Measurements from ENCODE around the gene ACYP1. TPM values are rescaled to one million over a fixed set of nuclear protein-coding genes. Genes with fewer than 3 reads are reported as not detected.
"Not testable (repeated sequence)": the region's sequence is repeated elsewhere in the genome, so short reads cannot be mapped to it uniquely, and the experiment has no call there.

ACYP1 gene
- total and polyA plus RNA-seq, 7 donors = 7.1 to 25.9 (median 12.1) TPM

DNA sequence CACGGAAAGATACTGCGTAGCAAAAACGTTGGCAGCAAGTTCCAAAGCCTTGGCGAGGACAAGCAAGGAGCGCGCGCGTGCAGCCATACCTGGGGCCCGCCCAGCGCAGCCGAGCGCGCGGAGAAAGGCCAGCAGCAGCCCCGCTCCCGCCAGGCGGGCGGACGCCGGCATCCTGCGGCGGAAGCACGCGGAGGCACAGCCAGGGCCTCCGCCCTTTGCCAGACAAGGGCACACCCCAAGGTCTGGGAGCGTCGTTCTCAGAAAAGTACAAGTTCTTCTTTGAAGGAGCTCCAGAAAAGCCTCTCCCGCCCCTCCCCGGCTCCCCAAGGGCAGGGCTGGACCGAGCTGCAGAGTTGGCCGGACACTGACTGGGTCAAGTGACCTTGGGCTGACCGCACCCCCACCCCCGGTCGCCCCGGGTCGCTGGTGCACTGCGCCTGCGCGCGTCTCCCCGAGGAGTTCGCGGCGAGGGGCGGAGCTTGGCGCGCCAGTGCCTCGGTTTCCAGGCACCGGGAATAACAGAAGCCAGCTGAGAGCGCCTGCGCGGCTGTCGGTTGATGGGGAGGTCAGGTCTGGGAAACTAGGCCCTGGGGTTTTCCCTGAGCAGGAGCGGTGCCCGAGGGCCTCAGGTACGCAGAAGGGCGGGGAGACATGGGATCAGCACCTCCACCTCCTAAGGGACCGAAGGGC, 5.4 kb upstream of the ACYP1 start, which contains the start of gene ZC2HC1C:
TSS of gene ZC2HC1C (plus strand) at position 521 of the 690 bp plus-strand sequence. CDS start 933 bp downstream, outside the sequence.
- Histone ChIP-seq H3K27ac (peak within 1 kb of the TSS; percentile 93), H3K4me3 (peak within 1 kb of the TSS; percentile 74), H3K4me1 (peaks cover 45% of the 10 kb centered on the region), H3K9me3 (no peaks in the 10 kb centered on the region), H3K36me3 (ENCODE audit: insufficient read depth in 1 of 2, low read depth in 1 of 2) (peaks cover 0 to 11% of the 10 kb centered on the region in 2 donors), H3K27me3 (ENCODE audit: insufficient read depth in 3 of 3, low read length in 2 of 3) (no peaks in the 10 kb centered on the region)
- ATAC-seq (peak; percentile 91 to 94 (median 92)), DNase-seq (peak; percentile 97 to 99)
- TF ChIP-seq, protein P1, sequence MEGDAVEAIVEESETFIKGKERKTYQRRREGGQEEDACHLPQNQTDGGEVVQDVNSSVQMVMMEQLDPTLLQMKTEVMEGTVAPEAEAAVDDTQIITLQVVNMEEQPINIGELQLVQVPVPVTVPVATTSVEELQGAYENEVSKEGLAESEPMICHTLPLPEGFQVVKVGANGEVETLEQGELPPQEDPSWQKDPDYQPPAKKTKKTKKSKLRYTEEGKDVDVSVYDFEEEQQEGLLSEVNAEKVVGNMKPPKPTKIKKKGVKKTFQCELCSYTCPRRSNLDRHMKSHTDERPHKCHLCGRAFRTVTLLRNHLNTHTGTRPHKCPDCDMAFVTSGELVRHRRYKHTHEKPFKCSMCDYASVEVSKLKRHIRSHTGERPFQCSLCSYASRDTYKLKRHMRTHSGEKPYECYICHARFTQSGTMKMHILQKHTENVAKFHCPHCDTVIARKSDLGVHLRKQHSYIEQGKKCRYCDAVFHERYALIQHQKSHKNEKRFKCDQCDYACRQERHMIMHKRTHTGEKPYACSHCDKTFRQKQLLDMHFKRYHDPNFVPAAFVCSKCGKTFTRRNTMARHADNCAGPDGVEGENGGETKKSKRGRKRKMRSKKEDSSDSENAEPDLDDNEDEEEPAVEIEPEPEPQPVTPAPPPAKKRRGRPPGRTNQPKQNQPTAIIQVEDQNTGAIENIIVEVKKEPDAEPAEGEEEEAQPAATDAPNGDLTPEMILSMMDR (IDR thresholded peaks at IDR 0.05) = no peak
- intact Hi-C loops (cut with DNase I) = loop anchor here in 1 of 2 donors (10.0 kb wide), 1 partner anchor 64 kb away; the partner anchor contains the start of gene EIF2B2
- WGBS, 3 donors = 1 to 2% (median 2%) methylated on average over 52 to 58 of the region's 58 CpGs

DNA sequence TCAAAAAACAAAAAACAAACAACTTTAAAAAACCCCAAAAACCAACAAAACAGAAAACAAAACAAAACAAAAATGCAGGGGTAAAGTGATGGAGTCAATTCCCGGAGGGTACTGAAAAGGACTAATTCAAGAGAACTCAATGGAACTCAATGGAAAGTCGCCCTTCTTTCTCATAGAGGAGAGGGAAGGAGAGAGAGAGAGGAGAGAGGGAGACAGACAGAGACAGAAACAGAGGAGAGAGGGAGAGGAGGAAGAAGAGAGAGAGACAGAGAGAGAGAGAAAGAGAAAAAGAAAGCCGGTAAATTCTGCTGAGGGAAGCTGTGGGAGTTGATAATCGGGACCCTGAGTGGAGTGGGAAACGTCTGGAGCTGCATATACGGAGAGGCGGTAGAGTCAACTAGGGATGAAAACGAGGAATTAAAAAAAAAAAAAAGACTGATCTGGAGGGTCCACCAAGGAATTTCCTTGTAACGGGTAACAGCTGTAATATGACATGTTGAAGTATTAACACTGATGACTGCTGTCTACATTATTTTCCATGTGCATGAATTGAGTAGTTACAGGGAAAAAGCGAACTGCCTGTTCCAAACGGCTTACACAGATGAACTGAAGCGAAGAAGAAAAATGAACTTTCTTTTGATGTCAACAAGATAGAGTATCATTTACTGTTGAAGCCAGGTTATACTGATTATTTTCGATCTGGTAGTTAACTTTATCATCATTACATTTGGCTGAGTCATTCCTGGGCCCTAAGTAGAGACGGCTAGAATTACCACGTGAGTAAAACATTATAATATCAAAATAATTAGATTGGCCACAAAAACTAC, 4.7 kb upstream of the ACYP1 start:
- peaks cover 0 to 11% of the 10 kb centered on the region in 2 donors for H3K36me3 ChIP-seq (ENCODE audit: insufficient read depth in 1 of 2, low read depth in 1 of 2)
- 6 to 15% (median 7%) methylated on average over 15 of the region's 15 CpGs for WGBS, 3 donors
- peak overlapping the region; percentile 74 for H3K4me3 ChIP-seq
- DNase-seq = no peak
- H3K4me1 ChIP-seq = peaks cover 49% of the 10 kb centered on the region
- intact Hi-C loops (cut with DNase I) = loop anchor here in 1 of 2 donors (10.0 kb wide), 1 partner anchor 64 kb away; the partner anchor contains the start of gene EIF2B2
- peak overlapping the region; percentile 93 for H3K27ac ChIP-seq
- no peak for ATAC-seq
- no peaks in the 10 kb centered on the region for H3K27me3 ChIP-seq (ENCODE audit: insufficient read depth in 3 of 3, low read length in 2 of 3)
- H3K9me3 ChIP-seq = no peaks in the 10 kb centered on the region
- TF ChIP-seq, protein P1 (IDR thresholded peaks at IDR 0.05) = no peak

DNA sequence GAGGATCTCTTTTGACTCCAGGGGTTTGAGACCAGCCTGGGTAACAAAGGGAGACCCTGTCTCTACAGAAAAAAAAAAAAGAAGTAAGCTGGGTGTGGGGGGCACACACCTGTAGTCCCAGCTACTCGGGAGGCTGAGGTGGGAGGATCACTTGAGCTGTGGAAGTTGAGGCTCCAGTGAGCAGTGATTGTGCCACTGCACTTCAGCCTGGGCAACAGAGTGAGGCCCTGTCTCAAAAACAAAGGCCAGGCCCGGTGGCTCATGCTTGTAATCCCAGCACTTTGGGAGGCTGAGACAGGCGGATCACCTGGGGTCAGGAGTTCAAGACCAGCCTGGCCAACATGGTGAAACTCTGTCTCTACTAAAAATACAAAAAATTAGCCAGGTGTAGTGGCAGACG, 3.9 kb upstream of the ACYP1 start:
- H3K4me3 ChIP-seq = peak overlapping the region; percentile 74
- intact Hi-C loops (cut with DNase I) = loop anchor here (2.0 to 10.0 kb wide), 2 partner anchors 63 to 69 kb away; partner anchors contain the start of gene EIF2B2 (in 1 of the 2)
- peak overlapping the region; percentile 93 for H3K27ac ChIP-seq
- H3K4me1 ChIP-seq = peaks cover 56% of the 10 kb centered on the region
- ATAC-seq; DNase-seq; H3K27me3 ChIP-seq (ENCODE audit: insufficient read depth in 3 of 3, low read length in 2 of 3); H3K9me3 ChIP-seq: not testable (repeated sequence)
- peaks cover 0 to 11% of the 10 kb centered on the region in 2 donors for H3K36me3 ChIP-seq (ENCODE audit: insufficient read depth in 1 of 2, low read depth in 1 of 2)
- WGBS, 3 donors = 70 to 85% (median 71%) methylated on average over 4 of the region's 4 CpGs

DNA sequence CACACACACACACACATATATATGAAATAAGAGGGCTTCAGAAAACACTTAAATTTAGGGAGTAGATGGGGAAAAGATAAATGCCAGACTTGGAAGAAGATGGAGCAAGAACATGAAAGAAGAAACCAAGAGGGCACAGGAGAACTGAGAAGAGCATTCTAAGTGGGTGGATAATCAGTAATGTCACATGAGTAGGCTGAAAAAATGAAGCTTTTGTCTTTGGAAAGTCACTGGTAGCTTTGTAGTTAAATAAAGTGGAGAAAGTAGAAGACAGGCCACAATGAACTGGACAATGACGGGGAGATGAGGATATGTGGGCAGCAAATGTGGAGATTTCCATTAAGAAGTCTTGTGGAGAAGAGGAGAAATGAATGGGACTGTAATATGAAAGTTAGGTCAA, 3.4 kb upstream of the ACYP1 start:
- TF ChIP-seq, protein P1 (IDR thresholded peaks at IDR 0.05) = no peak
- Histone ChIP-seq H3K27me3 (ENCODE audit: insufficient read depth in 3 of 3, low read length in 2 of 3) (no peaks in the 10 kb centered on the region), H3K27ac (peak overlapping the region; percentile 93), H3K4me3 (peak overlapping the region; percentile 74), H3K9me3 (no peaks in the 10 kb centered on the region), H3K36me3 (ENCODE audit: insufficient read depth in 1 of 2, low read depth in 1 of 2) (peaks cover 0 to 11% of the 10 kb centered on the region in 2 donors), H3K4me1 (peaks cover 55% of the 10 kb centered on the region)
- no peak for ATAC-seq
- intact Hi-C loops (cut with DNase I) = loop anchor here (2.0 to 10.0 kb wide), 2 partner anchors 62 to 68 kb away; partner anchors contain the start of gene EIF2B2 (in 1 of the 2)
- no peak for DNase-seq
- WGBS, 3 donors = 85 to 96% (median 86%) methylated on average over 1 of the region's 1 CpG
